GM23338 (cell line): ENCODE measurements around the gene WDR11. TPM values are rescaled to one million over a fixed set of nuclear protein-coding genes. Genes with fewer than 3 reads are reported as not detected.

Source experiments
- ATAC-seq: fragments of 200-7000 bp; cut with Tn5 transposase; 3 replicates; pipeline ENCODE4 v1.9.1; 2020
- DNase-seq: peaks from one replicate; pipeline ENCODE4 v3.0.0-alpha.2; 2015; ENCODE audit warnings: low spot score
- H2AFZ ChIP-seq: fragments of 200-600 bp; sonication (generic); 2 replicates; pipeline ENCODE4 v1.8.0; 2016; ENCODE audit warnings: antibody characterized with exemption, mild to moderate bottlenecking, moderate library complexity
- H3F3A ChIP-seq: fragments of 200-600 bp; sonication (generic); replicated peaks from 2 replicates; pipeline ENCODE4 v1.8.0; 2017; ENCODE audit warnings: antibody characterized with exemption, mixed run types, low read depth
- H3K27ac ChIP-seq: fragments of 200-600 bp; sonication (generic); 2 replicates; pipeline ENCODE4 v1.6.1; 2016; ENCODE audit warnings: low read depth
- H3K27me3 ChIP-seq: fragments of 200-600 bp; sonication (generic); 2 replicates; pipeline ENCODE4 v1.8.0; 2016; ENCODE audit warnings: mild to moderate bottlenecking, mixed run types, moderate library complexity; ENCODE audit not compliant: insufficient read depth
- H3K36me3 ChIP-seq: fragments of 200-600 bp; sonication (generic); 2 replicates; pipeline ENCODE4 v1.8.0; 2016; ENCODE audit warnings: mild to moderate bottlenecking; ENCODE audit not compliant: insufficient read depth
- H3K4me1 ChIP-seq: fragments of 200-600 bp; sonication (generic); 2 replicates; pipeline ENCODE4 v1.8.0; 2016; ENCODE audit warnings: mild to moderate bottlenecking, moderate library complexity; ENCODE audit not compliant: insufficient read depth
- H3K4me2 ChIP-seq: fragments of 200-600 bp; sonication (generic); 2 replicates; pipeline ENCODE4 v1.7.1; 2017; ENCODE audit warnings: mixed run types
- H3K4me3 ChIP-seq: fragments of 200-600 bp; sonication (generic); 2 replicates; pipeline ENCODE4 v1.6.1; 2016; ENCODE audit warnings: mixed run types
- H3K79me2 ChIP-seq: fragments of 200-600 bp; sonication (generic); replicated peaks from 2 replicates; pipeline ENCODE4 v1.8.0; 2017; ENCODE audit warnings: mild to moderate bottlenecking; ENCODE audit not compliant: insufficient read depth
- H3K9me2 ChIP-seq: fragments of 200-600 bp; sonication (generic); 2 replicates; pipeline ENCODE4 v1.8.0; 2017; ENCODE audit not compliant: insufficient read depth
- H4K20me1 ChIP-seq: fragments of 200-600 bp; sonication (generic); replicated peaks from 2 replicates; pipeline ENCODE4 v1.8.0; 2017; ENCODE audit warnings: mild to moderate bottlenecking; ENCODE audit not compliant: insufficient read depth
- H3K27ac Mint-ChIP-seq: 2 replicates; pipeline ENCODE4 v1.8.0; 2020; ENCODE audit warnings: inconsistent platforms, mild to moderate bottlenecking, moderate library complexity, mixed read lengths
- H3K27me3 Mint-ChIP-seq: 3 replicates; pipeline ENCODE4 v1.8.0; 2022; ENCODE audit warnings: low read depth, mild to moderate bottlenecking, moderate library complexity, mixed read lengths, inconsistent platforms; ENCODE audit not compliant: insufficient read depth, poor library complexity
- H3K36me3 Mint-ChIP-seq: 3 replicates; pipeline ENCODE4 v1.8.0; 2021; ENCODE audit warnings: low read depth, mild to moderate bottlenecking, inconsistent platforms, moderate library complexity, mixed read lengths
- H3K4me1 Mint-ChIP-seq: 3 replicates; pipeline ENCODE4 v1.8.0; 2020; ENCODE audit warnings: mild to moderate bottlenecking, inconsistent platforms, mixed read lengths
- H3K4me3 Mint-ChIP-seq: 3 replicates; pipeline ENCODE4 v1.8.0; 2021; ENCODE audit warnings: moderate library complexity, mild to moderate bottlenecking, inconsistent platforms, mixed read lengths
- H3K9me3 Mint-ChIP-seq: 3 replicates; pipeline ENCODE4 v1.8.0; 2020; ENCODE audit warnings: moderate library complexity, mild to moderate bottlenecking, inconsistent platforms, mixed read lengths
- CREB1 ChIP-seq: fragments of 250-450 bp; sonication (Bioruptor Pico); IDR thresholded peaks from 2 replicates; pipeline ENCODE4 v1.5.0; 2020; ENCODE audit warnings: low read depth, mild to moderate bottlenecking, moderate library complexity
- NANOG ChIP-seq: IDR thresholded peaks from 2 replicates; pipeline ENCODE4 v1.6.1; 2016; ENCODE audit warnings: antibody characterized with exemption, borderline replicate concordance
- POLR2AphosphoS5 ChIP-seq: IDR thresholded peaks from 2 replicates; pipeline ENCODE4 v1.6.1; 2016; ENCODE audit warnings: antibody characterized with exemption, low read depth
- STAT1 ChIP-seq: IDR thresholded peaks from one replicate; pipeline ENCODE4 v1.6.1; 2016; ENCODE audit warnings: antibody characterized with exemption; ENCODE audit not compliant: unreplicated experiment
- ZNF114 ChIP-seq: fragments of 250-450 bp; sonication (Bioruptor Pico); IDR thresholded peaks from 2 replicates; pipeline ENCODE4 v1.5.0; 2020; ENCODE audit warnings: mild to moderate bottlenecking, moderate library complexity
- ZNF331 ChIP-seq: fragments of 250-450 bp; sonication (Bioruptor Pico); IDR thresholded peaks from 2 replicates; pipeline ENCODE4 v1.5.0; 2020; ENCODE audit warnings: low read depth, mild to moderate bottlenecking, moderate library complexity
- polyA plus RNA-seq: library from polyadenylated mRNA; unstranded; fragments of >200 nt; fragmentation: Nextera tagmentation; extraction: Ambion mirVana; gene quantifications from 2 replicates; pipeline ENCODE4 v1.2.1, GENCODE V29; 2016
- total RNA-seq: library from RNA; depleted of rRNA; stranded (reverse); fragments of >200 nt; shearing (Covaris generic); gene quantifications from 2 replicates; pipeline ENCODE4 v1.2.3, GENCODE V29; 2014
- TF ChIP-seq, protein P1 (sequence below): IDR thresholded peaks from one replicate; pipeline ENCODE4 v1.6.1; 2018; ENCODE audit warnings: antibody characterized with exemption; ENCODE audit not compliant: unreplicated experiment
- TF ChIP-seq, protein P2 (sequence below): fragments of 250-450 bp; sonication (Bioruptor Pico); IDR thresholded peaks from 2 replicates; pipeline ENCODE4 v1.5.0; 2020; ENCODE audit warnings: mild to moderate bottlenecking, moderate library complexity
- TF ChIP-seq, protein P3 (sequence below): IDR thresholded peaks from 2 replicates; pipeline ENCODE4 v1.6.1; 2016; ENCODE audit warnings: antibody characterized with exemption

The WDR11 gene
- total and polyA plus RNA-seq, 2 experiments from 2014 or later: 19.7 to 74.4 TPM

DNA sequence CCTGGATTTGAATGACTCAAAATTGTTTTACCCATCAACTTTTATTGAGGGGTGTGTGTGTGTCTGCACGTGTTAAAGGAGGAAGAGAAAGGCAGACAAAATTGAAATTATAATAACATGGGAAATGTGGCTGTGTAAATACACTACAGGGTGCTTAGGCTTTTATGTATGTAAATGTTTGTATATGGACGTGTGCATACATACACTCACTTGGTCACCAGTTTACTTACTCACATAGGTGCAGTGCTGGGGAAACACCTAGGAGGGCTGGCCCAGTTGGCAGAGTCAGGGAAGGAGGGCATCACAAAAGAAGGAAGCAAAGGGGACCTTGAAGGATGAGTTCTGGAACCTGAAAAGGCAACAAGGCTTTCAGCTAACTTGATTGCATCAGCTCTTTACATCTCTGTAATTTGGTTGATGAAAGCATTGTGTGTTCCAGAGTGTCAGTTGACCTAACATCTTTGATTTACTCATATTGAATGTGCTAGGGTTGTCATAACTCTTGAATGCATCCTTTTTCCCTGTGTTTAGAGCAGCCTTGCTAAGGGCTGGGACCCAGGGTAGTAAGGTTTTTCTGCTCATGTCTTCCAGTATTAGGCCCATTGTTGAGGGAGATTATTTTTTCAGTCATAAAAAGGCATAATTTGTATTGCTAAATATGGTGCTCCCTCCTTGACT, 10.2 kb downstream of the WDR11 start (continued):
- TF ChIP-seq, protein P1, sequence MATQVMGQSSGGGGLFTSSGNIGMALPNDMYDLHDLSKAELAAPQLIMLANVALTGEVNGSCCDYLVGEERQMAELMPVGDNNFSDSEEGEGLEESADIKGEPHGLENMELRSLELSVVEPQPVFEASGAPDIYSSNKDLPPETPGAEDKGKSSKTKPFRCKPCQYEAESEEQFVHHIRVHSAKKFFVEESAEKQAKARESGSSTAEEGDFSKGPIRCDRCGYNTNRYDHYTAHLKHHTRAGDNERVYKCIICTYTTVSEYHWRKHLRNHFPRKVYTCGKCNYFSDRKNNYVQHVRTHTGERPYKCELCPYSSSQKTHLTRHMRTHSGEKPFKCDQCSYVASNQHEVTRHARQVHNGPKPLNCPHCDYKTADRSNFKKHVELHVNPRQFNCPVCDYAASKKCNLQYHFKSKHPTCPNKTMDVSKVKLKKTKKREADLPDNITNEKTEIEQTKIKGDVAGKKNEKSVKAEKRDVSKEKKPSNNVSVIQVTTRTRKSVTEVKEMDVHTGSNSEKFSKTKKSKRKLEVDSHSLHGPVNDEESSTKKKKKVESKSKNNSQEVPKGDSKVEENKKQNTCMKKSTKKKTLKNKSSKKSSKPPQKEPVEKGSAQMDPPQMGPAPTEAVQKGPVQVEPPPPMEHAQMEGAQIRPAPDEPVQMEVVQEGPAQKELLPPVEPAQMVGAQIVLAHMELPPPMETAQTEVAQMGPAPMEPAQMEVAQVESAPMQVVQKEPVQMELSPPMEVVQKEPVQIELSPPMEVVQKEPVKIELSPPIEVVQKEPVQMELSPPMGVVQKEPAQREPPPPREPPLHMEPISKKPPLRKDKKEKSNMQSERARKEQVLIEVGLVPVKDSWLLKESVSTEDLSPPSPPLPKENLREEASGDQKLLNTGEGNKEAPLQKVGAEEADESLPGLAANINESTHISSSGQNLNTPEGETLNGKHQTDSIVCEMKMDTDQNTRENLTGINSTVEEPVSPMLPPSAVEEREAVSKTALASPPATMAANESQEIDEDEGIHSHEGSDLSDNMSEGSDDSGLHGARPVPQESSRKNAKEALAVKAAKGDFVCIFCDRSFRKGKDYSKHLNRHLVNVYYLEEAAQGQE: no peak
- TF ChIP-seq ZNF114 (CRISPR knock-in tag): no peak

DNA sequence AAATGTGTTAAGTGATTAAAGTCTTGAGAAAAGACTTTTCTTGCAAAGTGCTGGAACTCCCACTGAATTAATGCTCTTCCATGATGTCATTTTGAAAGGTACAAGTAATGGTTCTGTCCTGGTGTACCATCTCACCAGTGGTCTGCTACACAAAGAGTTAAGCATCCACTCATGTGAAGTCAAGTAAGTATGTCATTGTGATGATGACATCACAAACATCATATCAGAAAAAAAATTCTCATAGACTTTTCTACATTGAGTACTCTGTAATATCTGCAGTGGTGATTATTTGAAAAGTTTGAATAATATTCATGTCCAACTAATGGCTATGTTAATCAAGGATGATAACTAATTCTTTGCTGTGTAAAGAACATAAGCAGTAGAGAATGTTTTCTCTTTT, 22.6 kb downstream of the WDR11 start:
- Mint-ChIP-seq H3K27me3 (peaks cover 6% of the 10 kb centered on the region), H3K27ac (no peak overlapping the region), H3K36me3 (peaks cover 38% of the 10 kb centered on the region), H3K9me3 (no peaks in the 10 kb centered on the region), H3K4me1 (no peaks in the 10 kb centered on the region), H3K4me3 (no peak overlapping the region)
- Histone ChIP-seq H3K4me1 (no peaks in the 10 kb centered on the region), H4K20me1 (no peaks in the 10 kb centered on the region; the same call in 1 of the 2 replicates), H3K4me3 (no peak overlapping the region), H2AFZ (no peak overlapping the region), H3K27me3 (no peaks in the 10 kb centered on the region), H3K4me2 (no peak overlapping the region), H3K9me2 (no peaks in the 10 kb centered on the region), H3K27ac (no peak overlapping the region), H3K36me3 (peaks cover 15% of the 10 kb centered on the region), H3F3A (no peaks in the 10 kb centered on the region), H3K79me2 (no peaks in the 10 kb centered on the region)
- DNase-seq (no peak), ATAC-seq (no peak)
- TF ChIP-seq, protein P2, sequence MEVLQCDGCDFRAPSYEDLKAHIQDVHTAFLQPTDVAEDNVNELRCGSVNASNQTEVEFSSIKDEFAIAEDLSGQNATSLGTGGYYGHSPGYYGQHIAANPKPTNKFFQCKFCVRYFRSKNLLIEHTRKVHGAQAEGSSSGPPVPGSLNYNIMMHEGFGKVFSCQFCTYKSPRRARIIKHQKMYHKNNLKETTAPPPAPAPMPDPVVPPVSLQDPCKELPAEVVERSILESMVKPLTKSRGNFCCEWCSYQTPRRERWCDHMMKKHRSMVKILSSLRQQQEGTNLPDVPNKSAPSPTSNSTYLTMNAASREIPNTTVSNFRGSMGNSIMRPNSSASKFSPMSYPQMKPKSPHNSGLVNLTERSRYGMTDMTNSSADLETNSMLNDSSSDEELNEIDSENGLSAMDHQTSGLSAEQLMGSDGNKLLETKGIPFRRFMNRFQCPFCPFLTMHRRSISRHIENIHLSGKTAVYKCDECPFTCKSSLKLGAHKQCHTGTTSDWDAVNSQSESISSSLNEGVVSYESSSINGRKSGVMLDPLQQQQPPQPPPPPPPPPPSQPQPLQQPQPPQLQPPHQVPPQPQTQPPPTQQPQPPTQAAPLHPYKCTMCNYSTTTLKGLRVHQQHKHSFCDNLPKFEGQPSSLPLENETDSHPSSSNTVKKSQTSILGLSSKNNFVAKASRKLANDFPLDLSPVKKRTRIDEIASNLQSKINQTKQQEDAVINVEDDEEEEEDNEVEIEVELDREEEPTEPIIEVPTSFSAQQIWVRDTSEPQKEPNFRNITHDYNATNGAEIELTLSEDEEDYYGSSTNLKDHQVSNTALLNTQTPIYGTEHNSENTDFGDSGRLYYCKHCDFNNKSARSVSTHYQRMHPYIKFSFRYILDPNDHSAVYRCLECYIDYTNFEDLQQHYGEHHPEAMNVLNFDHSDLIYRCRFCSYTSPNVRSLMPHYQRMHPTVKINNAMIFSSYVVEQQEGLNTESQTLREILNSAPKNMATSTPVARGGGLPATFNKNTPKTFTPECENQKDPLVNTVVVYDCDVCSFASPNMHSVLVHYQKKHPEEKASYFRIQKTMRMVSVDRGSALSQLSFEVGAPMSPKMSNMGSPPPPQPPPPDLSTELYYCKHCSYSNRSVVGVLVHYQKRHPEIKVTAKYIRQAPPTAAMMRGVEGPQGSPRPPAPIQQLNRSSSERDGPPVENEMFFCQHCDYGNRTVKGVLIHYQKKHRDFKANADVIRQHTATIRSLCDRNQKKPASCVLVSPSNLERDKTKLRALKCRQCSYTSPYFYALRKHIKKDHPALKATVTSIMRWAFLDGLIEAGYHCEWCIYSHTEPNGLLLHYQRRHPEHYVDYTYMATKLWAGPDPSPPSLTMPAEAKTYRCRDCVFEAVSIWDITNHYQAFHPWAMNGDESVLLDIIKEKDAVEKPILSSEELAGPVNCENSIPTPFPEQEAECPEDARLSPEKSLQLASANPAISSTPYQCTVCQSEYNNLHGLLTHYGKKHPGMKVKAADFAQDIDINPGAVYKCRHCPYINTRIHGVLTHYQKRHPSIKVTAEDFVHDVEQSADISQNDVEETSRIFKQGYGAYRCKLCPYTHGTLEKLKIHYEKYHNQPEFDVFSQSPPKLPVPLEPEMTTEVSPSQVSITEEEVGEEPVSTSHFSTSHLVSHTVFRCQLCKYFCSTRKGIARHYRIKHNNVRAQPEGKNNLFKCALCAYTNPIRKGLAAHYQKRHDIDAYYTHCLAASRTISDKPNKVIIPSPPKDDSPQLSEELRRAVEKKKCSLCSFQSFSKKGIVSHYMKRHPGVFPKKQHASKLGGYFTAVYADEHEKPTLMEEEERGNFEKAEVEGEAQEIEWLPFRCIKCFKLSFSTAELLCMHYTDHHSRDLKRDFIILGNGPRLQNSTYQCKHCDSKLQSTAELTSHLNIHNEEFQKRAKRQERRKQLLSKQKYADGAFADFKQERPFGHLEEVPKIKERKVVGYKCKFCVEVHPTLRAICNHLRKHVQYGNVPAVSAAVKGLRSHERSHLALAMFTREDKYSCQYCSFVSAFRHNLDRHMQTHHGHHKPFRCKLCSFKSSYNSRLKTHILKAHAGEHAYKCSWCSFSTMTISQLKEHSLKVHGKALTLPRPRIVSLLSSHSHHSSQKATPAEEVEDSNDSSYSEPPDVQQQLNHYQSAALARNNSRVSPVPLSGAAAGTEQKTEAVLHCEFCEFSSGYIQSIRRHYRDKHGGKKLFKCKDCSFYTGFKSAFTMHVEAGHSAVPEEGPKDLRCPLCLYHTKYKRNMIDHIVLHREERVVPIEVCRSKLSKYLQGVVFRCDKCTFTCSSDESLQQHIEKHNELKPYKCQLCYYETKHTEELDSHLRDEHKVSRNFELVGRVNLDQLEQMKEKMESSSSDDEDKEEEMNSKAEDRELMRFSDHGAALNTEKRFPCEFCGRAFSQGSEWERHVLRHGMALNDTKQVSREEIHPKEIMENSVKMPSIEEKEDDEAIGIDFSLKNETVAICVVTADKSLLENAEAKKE (CRISPR knock-in tag): no peak
- TF ChIP-seq NANOG (no peak), STAT1 (no peak), CREB1 (CRISPR knock-in tag) (no peak), ZNF331 (CRISPR knock-in tag) (no peak), POLR2AphosphoS5 (no peak)
- TF ChIP-seq, protein P3, sequence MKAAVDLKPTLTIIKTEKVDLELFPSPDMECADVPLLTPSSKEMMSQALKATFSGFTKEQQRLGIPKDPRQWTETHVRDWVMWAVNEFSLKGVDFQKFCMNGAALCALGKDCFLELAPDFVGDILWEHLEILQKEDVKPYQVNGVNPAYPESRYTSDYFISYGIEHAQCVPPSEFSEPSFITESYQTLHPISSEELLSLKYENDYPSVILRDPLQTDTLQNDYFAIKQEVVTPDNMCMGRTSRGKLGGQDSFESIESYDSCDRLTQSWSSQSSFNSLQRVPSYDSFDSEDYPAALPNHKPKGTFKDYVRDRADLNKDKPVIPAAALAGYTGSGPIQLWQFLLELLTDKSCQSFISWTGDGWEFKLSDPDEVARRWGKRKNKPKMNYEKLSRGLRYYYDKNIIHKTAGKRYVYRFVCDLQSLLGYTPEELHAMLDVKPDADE: no peak
- TF ChIP-seq, protein P1: no peak
